Cardiac muscle cell (in vitro differentiated cells and primary cell): ENCODE measurements around the gene SEC61A2. TPM values are rescaled to one million over a fixed set of nuclear protein-coding genes. Genes with fewer than 3 reads are reported as not detected.

Experiments used
- DNase-seq, 2 donors: peaks; one replicate each; pipeline versions ENCODE4 v3.0.0 to v3.0.0-alpha.2; 2010 to 2017; ENCODE audit warnings: low read depth in 1 of 2, low spot score in 1 of 2
- H3K27ac ChIP-seq: fragments of 200-600 bp; sonication (generic); 2 replicates; pipeline ENCODE4 v1.5.1; 2016
- H3K27me3 ChIP-seq: fragments of 200-600 bp; sonication (generic); 2 replicates; pipeline ENCODE4 v1.6.0; 2016; ENCODE audit warnings: control low read depth
- H3K36me3 ChIP-seq: fragments of 200-600 bp; sonication (generic); 2 replicates; pipeline ENCODE4 v1.5.1; 2016; ENCODE audit warnings: control low read depth
- H3K4me1 ChIP-seq: fragments of 200-600 bp; sonication (generic); 2 replicates; pipeline ENCODE4 v1.8.1; 2017; ENCODE audit warnings: low read depth, mild to moderate bottlenecking, mixed run types
- H3K4me3 ChIP-seq: fragments of 200-600 bp; sonication (generic); 2 replicates; pipeline ENCODE4 v1.5.1; 2016; ENCODE audit warnings: mild to moderate bottlenecking
- H3K9me3 ChIP-seq: fragments of 200-600 bp; sonication (generic); 2 replicates; pipeline ENCODE4 v1.5.1; 2017; ENCODE audit warnings: low read depth, mild to moderate bottlenecking, control low read depth
- polyA plus RNA-seq: library from polyadenylated mRNA; unstranded; fragments of >200 nt; fragmentation: Nextera tagmentation; extraction: Ambion mirVana; gene quantifications from 2 replicates; pipeline ENCODE4 v1.2.1, GENCODE V29; 2016
- total RNA-seq: library from RNA; depleted of rRNA; stranded (reverse); fragments of >200 nt; gene quantifications from 2 replicates; pipeline ENCODE4 v1.2.3, GENCODE V29; 2016
- TF ChIP-seq, protein P1 (sequence below): IDR thresholded peaks from 2 replicates; pipeline ENCODE4 v1.5.1; 2012; ENCODE audit warnings: low read depth, mild to moderate bottlenecking, low read length

Gene SEC61A2
- total and polyA plus RNA-seq, 2 experiments from 2014 or later = 28.1 to 48.4 TPM

DNA sequence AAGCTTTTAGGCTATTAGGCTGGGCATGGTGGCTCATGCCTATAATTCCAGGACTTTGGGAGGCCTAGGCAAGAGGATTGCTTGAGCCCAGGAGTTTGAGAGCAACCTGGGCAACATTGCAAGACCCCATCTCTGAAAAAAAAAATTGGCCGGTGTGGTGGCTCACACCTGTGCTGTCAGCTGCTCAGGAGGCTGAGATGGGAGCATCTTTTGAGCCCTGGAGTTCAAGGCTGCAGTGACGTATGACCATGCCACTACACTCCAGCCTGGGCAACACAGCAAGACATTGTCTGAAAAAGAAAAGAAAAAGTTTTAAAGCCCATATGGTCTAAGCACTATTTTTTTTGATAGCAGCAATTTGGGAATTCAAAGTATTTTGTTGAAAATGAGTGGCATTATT is 15.8 kb upstream of the SEC61A2 start:
- Histone ChIP-seq H3K9me3 (no peaks in the 10 kb centered on the region), H3K27ac (no peak overlapping the region), H3K4me3 (no peak overlapping the region), H3K4me1 (no peaks in the 10 kb centered on the region), H3K27me3 (no peaks in the 10 kb centered on the region), H3K36me3 (peaks cover 32% of the 10 kb centered on the region)
- no peak for DNase-seq
- TF ChIP-seq, protein P1, sequence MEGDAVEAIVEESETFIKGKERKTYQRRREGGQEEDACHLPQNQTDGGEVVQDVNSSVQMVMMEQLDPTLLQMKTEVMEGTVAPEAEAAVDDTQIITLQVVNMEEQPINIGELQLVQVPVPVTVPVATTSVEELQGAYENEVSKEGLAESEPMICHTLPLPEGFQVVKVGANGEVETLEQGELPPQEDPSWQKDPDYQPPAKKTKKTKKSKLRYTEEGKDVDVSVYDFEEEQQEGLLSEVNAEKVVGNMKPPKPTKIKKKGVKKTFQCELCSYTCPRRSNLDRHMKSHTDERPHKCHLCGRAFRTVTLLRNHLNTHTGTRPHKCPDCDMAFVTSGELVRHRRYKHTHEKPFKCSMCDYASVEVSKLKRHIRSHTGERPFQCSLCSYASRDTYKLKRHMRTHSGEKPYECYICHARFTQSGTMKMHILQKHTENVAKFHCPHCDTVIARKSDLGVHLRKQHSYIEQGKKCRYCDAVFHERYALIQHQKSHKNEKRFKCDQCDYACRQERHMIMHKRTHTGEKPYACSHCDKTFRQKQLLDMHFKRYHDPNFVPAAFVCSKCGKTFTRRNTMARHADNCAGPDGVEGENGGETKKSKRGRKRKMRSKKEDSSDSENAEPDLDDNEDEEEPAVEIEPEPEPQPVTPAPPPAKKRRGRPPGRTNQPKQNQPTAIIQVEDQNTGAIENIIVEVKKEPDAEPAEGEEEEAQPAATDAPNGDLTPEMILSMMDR = no peak

DNA sequence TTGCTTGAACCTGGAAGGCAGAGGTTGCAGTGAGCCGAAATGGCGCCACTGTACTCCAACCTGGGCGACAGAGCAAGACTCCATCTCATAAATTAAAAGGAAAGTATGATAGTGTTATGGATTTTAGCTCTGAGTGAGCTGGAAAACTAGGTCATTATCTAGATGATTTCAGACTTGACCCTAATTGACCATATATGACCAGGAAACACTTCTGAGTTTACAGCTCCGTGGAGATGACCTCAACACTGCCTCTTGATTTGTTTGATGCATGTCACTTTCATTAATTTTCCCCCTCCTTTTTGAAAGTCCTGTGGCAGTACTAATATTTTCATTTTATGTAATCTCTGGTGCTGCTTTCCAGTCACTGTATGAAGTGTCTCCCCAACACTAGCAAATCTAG is 7.8 kb upstream of the SEC61A2 start:
- peaks cover 6% of the 10 kb centered on the region for H3K36me3 ChIP-seq
- H3K27me3 ChIP-seq = no peaks in the 10 kb centered on the region
- no peak overlapping the region for H3K27ac ChIP-seq
- H3K4me3 ChIP-seq = no peak overlapping the region
- H3K4me1 ChIP-seq = no peaks in the 10 kb centered on the region
- no peaks in the 10 kb centered on the region for H3K9me3 ChIP-seq
- TF ChIP-seq, protein P1 = no peak
- no peak for DNase-seq

DNA sequence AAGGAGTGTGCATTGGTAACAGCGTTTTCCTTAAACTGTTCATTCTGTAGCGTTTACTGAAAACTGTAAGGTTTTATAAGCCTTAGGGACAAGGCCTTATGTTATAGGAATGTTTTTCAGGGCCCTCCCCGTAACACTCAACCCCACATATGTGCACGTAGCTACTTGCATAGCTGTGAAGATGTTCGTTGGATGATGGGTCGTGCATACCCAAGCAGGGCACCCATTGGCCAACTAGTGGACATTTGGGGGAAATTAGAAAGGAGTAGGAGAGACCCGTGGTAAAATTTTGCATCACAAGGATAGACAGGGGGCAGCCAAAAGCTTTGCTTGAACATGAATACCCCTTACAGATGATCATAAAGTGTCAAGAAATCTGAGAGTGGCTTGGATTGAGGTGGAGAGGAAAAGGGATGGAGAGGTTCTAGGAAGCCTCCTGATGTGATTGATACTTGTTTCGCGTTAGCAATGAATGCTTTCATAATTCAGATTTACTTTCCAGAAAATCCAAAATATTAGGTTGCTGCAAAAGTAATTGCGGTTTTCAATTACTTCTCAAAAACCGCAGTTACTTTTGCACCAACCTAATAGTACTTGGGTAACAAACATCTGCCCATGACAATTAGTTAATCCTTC is 878 bp downstream of the SEC61A2 start:
- no peaks in the 10 kb centered on the region for H3K4me1 ChIP-seq
- H3K4me3 ChIP-seq = peak overlapping the region; percentile 81
- DNase-seq = peak; percentile 61 to 74
- H3K9me3 ChIP-seq = no peaks in the 10 kb centered on the region
- no peaks in the 10 kb centered on the region for H3K27me3 ChIP-seq
- H3K36me3 ChIP-seq = peaks cover 3% of the 10 kb centered on the region
- TF ChIP-seq, protein P1 = peak; percentile 59
- peak overlapping the region; percentile 80 for H3K27ac ChIP-seq

DNA sequence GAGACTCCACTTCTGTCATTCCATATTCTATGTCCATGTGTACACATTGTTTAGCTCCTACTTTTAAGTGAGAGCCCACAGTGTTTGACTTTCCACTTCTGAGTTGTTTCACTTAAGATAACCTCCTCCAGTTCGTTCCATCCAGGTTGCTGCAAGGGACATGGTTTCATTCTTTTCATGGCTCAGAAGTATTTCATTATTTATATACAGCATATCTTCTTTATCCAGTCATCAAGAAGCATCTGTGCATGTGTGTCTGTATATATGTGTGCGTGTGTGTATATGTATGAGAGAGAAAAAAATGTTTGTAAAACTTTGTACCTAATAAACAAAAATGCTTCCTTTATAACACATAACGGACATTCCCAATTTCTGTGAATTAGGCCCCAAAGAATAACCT is 6.2 kb downstream of the SEC61A2 start:
- Histone ChIP-seq H3K36me3 (peaks cover 29% of the 10 kb centered on the region), H3K27ac (no peak overlapping the region), H3K9me3 (no peaks in the 10 kb centered on the region), H3K4me3 (no peak overlapping the region), H3K4me1 (no peaks in the 10 kb centered on the region), H3K27me3 (no peaks in the 10 kb centered on the region)
- DNase-seq = no peak
- TF ChIP-seq, protein P1 = no peak

DNA sequence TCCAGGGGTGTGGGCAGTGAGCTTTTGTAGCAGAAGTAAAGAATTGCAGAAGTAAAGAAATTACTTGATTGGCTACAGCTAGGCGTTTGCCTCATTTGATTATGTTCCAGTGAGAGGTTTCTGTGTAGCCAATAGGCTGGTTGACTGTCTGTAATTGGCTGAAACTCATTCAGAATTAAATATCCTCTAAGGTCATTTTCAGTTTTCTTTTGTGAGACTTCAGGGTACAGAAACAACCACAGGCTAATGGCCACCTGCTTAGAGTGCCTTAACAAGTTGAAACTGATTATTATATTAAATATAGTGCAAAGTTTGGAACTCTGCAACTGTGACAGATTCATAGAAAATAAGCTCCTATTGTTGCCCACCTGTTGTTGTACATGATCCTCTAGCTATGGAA is 10.6 kb downstream of the SEC61A2 start:
- Histone ChIP-seq H3K27me3 (no peaks in the 10 kb centered on the region), H3K36me3 (peaks cover 45% of the 10 kb centered on the region), H3K9me3 (no peaks in the 10 kb centered on the region), H3K27ac (no peak overlapping the region), H3K4me3 (no peak overlapping the region), H3K4me1 (no peaks in the 10 kb centered on the region)
- DNase-seq = no peak
- TF ChIP-seq, protein P1 = no peak
